GM12878 (cell line): ENCODE measurements around the gene TTC39C. TPM values are rescaled to one million over a fixed set of nuclear protein-coding genes. Genes with fewer than 3 reads are reported as not detected.

Experiments
- BMI1 ChIP-seq: fragments of 450-650 bp; IDR thresholded peaks from 2 replicates; pipeline ENCODE4 v1.6.1; 2016; ENCODE audit warnings: mild to moderate bottlenecking, moderate library complexity, borderline replicate concordance
- EP300 ChIP-seq, 2 experiments: fragments of 150-350 bp in 1 of 2; IDR thresholded peaks; 2 replicates each; pipeline ENCODE4 v1.6.1; 2011 to 2012; ENCODE audit warnings: low read depth in 2 of 2, low read length in 2 of 2, borderline replicate concordance in 1 of 2, improper control_type of control experiment in 1 of 2, inconsistent platforms in 1 of 2; ENCODE audit not compliant: control insufficient read depth in 1 of 2
- IRF4 ChIP-seq: IDR thresholded peaks from 2 replicates; pipeline ENCODE4 v1.6.1; 2011; ENCODE audit warnings: low read depth, low read length
- MYB ChIP-seq: fragments of 150-350 bp; IDR thresholded peaks from 2 replicates; pipeline ENCODE4 v1.6.1; 2014; ENCODE audit warnings: mild to moderate bottlenecking, low read depth, low read length, borderline replicate concordance
- RBBP5 ChIP-seq: fragments of 200-600 bp; sonication (generic); conservative IDR thresholded peaks from 2 replicates; pipeline ENCODE4 v1.6.1; 2016
- RUNX3 ChIP-seq: IDR thresholded peaks from 2 replicates; pipeline ENCODE4 v1.6.1; 2012; ENCODE audit warnings: low read length, inconsistent platforms
- SMAD1 ChIP-seq: fragments of 450-650 bp; IDR thresholded peaks from 2 replicates; pipeline ENCODE4 v1.6.1; 2018; ENCODE audit warnings: mild to moderate bottlenecking, low read depth; ENCODE audit not compliant: partially characterized antibody
- SREBF1 ChIP-seq: IDR thresholded peaks from 2 replicates; pipeline ENCODE4 v1.6.1; 2012; ENCODE audit warnings: mild to moderate bottlenecking, low read length
- SRF ChIP-seq, 2 experiments: IDR thresholded peaks; 2 replicates each; pipeline ENCODE4 v1.6.1; 2011; ENCODE audit warnings: low read depth in 2 of 2, low read length in 2 of 2, mild to moderate bottlenecking in 1 of 2, moderate library complexity in 1 of 2
- polyA plus RNA-seq, 11 experiments: library from polyadenylated mRNA; depleted of rRNA in 4 of 11; unstranded in 6 of 11; stranded (reverse) in 5 of 11; fragments of >200 nt; fragmentation: Nextera tagmentation in 4 of 11; fragmentation: Illumina TruSeq in 1 of 11; extraction: Ambion mirVana in 4 of 11; extraction: Trizol in 1 of 11; gene quantifications; 1 replicate in 1 of 11; 2 replicates in 10 of 11; pipeline versions ENCODE4 v1.2.1 to v1.2.3, GENCODE V29; 2011 to 2016; ENCODE audit warnings: inconsistent platforms in 2 of 11, missing spikeins in 2 of 11, low read depth in 1 of 11
- total RNA-seq, 4 experiments: library from RNA; depleted of rRNA in 3 of 4; stranded (reverse); fragments of >200 nt in 3 of 4; fragmentation: Illumina TruSeq in 1 of 4; extraction: Trizol in 1 of 4; gene quantifications; 2 replicates each; pipeline versions ENCODE4 v1.2.1 to v1.2.3, GENCODE V29; 2013 to 2021
- TF ChIP-seq, protein P1 (sequence below): fragments of 450-650 bp; IDR thresholded peaks from 2 replicates; pipeline ENCODE4 v1.6.1; 2016; ENCODE audit warnings: mild to moderate bottlenecking, moderate library complexity, borderline replicate concordance
- TF ChIP-seq, protein P2 (sequence below): fragments of 450-650 bp; conservative IDR thresholded peaks from 2 replicates; pipeline ENCODE4 v1.6.1; 2017; ENCODE audit warnings: mild to moderate bottlenecking, moderate library complexity
- TF ChIP-seq, protein P3 (sequence below), 3 experiments: IDR thresholded peaks in 2 of 3; conservative IDR thresholded peaks in 1 of 3; 2 replicates each; pipeline ENCODE4 v1.5.1; 2011; ENCODE audit warnings: low read depth in 3 of 3, low read length in 3 of 3, mild to moderate bottlenecking in 3 of 3, control low read depth in 2 of 3, moderate library complexity in 2 of 3, inconsistent platforms in 1 of 3, mixed read lengths in 1 of 3; ENCODE audit not compliant: control insufficient read depth in 2 of 3, insufficient read depth in 1 of 3; ENCODE audit errors: extremely low read depth in 1 of 3
- TF ChIP-seq, protein P4 (sequence below): fragments of 450-650 bp; IDR thresholded peaks from 2 replicates; pipeline ENCODE4 v1.6.1; 2017; ENCODE audit warnings: low read depth, mild to moderate bottlenecking, moderate library complexity
- TF ChIP-seq, protein P5 (sequence below): IDR thresholded peaks from 2 replicates; pipeline ENCODE4 v1.6.1; 2011; ENCODE audit warnings: borderline replicate concordance, low read depth, mild to moderate bottlenecking, moderate library complexity, low read length; ENCODE audit not compliant: insufficient read depth, poor library complexity, severe bottlenecking

Gene TTC39C
- total and polyA plus RNA-seq, 10 of the 15 experiments (the other 5 are each of a cell fraction or from before 2014, with no cell fraction given), result 21.1 to 91.0 (median 64.8) TPM

DNA sequence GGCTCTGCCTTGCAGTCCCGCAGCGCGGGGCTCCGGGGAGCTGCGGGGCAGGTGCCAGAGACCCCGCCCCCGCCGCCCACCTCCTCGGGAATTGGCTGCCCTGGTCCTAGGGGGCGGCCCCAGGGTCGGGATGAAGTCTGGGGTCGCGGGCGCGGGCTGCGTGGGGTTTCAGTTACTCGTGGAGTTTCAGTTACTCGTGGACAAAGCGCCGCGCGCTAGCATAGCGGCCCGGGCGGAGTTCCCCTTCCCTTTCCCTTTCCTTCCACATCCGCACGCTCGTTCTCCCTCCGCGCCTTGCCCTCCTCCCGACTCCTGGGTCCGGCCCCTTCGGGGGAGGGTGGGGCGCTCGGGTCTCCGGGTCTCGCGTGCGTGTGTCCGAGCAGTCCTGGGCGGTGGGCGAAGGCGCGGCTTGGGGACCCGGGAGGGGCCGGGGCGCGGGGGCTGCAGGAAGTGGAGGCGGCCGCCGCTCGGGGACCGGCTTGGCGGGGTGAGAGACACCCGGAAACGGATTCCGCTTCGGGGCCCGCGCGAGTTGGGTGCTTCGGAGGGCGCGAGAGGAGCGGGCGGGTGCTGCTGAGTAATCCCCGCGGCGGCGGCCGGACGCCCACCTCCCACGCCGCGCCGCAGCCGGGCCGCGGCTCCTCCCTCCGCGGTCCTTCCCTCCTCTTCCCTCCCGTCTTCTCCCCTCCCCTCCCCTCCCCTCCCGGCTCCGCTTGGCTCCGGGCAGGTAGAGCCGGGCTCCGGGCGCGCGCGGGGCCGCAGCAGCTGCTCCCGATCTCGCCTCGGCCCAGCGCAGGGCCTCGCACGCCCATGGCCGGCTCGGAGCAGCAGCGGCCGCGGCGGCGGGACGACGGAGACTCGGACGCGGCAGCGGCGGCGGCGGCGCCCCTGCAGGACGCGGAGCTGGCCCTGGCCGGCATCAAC lies at the start of gene TTC39C (continued):
- TF ChIP-seq, protein P1, sequence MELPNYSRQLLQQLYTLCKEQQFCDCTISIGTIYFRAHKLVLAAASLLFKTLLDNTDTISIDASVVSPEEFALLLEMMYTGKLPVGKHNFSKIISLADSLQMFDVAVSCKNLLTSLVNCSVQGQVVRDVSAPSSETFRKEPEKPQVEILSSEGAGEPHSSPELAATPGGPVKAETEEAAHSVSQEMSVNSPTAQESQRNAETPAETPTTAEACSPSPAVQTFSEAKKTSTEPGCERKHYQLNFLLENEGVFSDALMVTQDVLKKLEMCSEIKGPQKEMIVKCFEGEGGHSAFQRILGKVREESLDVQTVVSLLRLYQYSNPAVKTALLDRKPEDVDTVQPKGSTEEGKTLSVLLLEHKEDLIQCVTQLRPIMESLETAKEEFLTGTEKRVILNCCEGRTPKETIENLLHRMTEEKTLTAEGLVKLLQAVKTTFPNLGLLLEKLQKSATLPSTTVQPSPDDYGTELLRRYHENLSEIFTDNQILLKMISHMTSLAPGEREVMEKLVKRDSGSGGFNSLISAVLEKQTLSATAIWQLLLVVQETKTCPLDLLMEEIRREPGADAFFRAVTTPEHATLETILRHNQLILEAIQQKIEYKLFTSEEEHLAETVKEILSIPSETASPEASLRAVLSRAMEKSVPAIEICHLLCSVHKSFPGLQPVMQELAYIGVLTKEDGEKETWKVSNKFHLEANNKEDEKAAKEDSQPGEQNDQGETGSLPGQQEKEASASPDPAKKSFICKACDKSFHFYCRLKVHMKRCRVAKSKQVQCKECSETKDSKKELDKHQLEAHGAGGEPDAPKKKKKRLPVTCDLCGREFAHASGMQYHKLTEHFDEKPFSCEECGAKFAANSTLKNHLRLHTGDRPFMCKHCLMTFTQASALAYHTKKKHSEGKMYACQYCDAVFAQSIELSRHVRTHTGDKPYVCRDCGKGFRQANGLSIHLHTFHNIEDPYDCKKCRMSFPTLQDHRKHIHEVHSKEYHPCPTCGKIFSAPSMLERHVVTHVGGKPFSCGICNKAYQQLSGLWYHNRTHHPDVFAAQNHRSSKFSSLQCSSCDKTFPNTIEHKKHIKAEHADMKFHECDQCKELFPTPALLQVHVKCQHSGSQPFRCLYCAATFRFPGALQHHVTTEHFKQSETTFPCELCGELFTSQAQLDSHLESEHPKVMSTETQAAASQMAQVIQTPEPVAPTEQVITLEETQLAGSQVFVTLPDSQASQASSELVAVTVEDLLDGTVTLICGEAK, result no peak
- TF ChIP-seq, protein P2, sequence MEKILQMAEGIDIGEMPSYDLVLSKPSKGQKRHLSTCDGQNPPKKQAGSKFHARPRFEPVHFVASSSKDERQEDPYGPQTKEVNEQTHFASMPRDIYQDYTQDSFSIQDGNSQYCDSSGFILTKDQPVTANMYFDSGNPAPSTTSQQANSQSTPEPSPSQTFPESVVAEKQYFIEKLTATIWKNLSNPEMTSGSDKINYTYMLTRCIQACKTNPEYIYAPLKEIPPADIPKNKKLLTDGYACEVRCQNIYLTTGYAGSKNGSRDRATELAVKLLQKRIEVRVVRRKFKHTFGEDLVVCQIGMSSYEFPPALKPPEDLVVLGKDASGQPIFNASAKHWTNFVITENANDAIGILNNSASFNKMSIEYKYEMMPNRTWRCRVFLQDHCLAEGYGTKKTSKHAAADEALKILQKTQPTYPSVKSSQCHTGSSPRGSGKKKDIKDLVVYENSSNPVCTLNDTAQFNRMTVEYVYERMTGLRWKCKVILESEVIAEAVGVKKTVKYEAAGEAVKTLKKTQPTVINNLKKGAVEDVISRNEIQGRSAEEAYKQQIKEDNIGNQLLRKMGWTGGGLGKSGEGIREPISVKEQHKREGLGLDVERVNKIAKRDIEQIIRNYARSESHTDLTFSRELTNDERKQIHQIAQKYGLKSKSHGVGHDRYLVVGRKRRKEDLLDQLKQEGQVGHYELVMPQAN, result 0 out of 2 replicates have a peak, but pooled peaks have one; percentile 50
- TF ChIP-seq BMI1, result no peak
- no peak for TF ChIP-seq RBBP5
- no peak for TF ChIP-seq RUNX3
- TF ChIP-seq MYB, result no peak
- TF ChIP-seq SREBF1, result no peak
- TF ChIP-seq, protein P3, sequence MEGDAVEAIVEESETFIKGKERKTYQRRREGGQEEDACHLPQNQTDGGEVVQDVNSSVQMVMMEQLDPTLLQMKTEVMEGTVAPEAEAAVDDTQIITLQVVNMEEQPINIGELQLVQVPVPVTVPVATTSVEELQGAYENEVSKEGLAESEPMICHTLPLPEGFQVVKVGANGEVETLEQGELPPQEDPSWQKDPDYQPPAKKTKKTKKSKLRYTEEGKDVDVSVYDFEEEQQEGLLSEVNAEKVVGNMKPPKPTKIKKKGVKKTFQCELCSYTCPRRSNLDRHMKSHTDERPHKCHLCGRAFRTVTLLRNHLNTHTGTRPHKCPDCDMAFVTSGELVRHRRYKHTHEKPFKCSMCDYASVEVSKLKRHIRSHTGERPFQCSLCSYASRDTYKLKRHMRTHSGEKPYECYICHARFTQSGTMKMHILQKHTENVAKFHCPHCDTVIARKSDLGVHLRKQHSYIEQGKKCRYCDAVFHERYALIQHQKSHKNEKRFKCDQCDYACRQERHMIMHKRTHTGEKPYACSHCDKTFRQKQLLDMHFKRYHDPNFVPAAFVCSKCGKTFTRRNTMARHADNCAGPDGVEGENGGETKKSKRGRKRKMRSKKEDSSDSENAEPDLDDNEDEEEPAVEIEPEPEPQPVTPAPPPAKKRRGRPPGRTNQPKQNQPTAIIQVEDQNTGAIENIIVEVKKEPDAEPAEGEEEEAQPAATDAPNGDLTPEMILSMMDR (IDR thresholded peaks at IDR 0.05 in 2 of 3, conservative IDR thresholded peaks at IDR 0.05 in 1 of 3; ENCODE audit: control insufficient read depth in 2 of 3, extremely low read depth in 1 of 3, insufficient read depth in 1 of 3, low read depth in 3 of 3, low read length in 3 of 3), result no peak
- TF ChIP-seq, protein P4, sequence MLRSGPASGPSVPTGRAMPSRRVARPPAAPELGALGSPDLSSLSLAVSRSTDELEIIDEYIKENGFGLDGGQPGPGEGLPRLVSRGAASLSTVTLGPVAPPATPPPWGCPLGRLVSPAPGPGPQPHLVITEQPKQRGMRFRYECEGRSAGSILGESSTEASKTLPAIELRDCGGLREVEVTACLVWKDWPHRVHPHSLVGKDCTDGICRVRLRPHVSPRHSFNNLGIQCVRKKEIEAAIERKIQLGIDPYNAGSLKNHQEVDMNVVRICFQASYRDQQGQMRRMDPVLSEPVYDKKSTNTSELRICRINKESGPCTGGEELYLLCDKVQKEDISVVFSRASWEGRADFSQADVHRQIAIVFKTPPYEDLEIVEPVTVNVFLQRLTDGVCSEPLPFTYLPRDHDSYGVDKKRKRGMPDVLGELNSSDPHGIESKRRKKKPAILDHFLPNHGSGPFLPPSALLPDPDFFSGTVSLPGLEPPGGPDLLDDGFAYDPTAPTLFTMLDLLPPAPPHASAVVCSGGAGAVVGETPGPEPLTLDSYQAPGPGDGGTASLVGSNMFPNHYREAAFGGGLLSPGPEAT, result peak; percentile 69
- TF ChIP-seq IRF4, result no peak
- TF ChIP-seq SRF (IDR thresholded peaks at IDR 0.05; ENCODE audit: low read depth in 2 of 2, low read length in 2 of 2), result no peak
- peak in 1 of 2 experiments; percentile 18; a peak in 1 of 4 replicates for TF ChIP-seq EP300 (IDR thresholded peaks at IDR 0.05; ENCODE audit: borderline replicate concordance in 1 of 2, control insufficient read depth in 1 of 2, low read depth in 2 of 2, low read length in 2 of 2)
- TF ChIP-seq SMAD1, result no peak
- TF ChIP-seq, protein P5, sequence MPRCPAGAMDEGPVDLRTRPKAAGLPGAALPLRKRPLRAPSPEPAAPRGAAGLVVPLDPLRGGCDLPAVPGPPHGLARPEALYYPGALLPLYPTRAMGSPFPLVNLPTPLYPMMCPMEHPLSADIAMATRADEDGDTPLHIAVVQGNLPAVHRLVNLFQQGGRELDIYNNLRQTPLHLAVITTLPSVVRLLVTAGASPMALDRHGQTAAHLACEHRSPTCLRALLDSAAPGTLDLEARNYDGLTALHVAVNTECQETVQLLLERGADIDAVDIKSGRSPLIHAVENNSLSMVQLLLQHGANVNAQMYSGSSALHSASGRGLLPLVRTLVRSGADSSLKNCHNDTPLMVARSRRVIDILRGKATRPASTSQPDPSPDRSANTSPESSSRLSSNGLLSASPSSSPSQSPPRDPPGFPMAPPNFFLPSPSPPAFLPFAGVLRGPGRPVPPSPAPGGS, result peak; percentile 50
